ENCODE data around the gene PAPSS1.

- TF ChIP-seq, protein P1, sequence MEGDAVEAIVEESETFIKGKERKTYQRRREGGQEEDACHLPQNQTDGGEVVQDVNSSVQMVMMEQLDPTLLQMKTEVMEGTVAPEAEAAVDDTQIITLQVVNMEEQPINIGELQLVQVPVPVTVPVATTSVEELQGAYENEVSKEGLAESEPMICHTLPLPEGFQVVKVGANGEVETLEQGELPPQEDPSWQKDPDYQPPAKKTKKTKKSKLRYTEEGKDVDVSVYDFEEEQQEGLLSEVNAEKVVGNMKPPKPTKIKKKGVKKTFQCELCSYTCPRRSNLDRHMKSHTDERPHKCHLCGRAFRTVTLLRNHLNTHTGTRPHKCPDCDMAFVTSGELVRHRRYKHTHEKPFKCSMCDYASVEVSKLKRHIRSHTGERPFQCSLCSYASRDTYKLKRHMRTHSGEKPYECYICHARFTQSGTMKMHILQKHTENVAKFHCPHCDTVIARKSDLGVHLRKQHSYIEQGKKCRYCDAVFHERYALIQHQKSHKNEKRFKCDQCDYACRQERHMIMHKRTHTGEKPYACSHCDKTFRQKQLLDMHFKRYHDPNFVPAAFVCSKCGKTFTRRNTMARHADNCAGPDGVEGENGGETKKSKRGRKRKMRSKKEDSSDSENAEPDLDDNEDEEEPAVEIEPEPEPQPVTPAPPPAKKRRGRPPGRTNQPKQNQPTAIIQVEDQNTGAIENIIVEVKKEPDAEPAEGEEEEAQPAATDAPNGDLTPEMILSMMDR (IDR thresholded peaks at IDR 0.05 in 8 of 11, conservative IDR thresholded peaks at IDR 0.05 in 3 of 11) = no peak
- no peak for TF ChIP-seq POLR2AphosphoS5 (IDR thresholded peaks at IDR 0.05)
Measured at GRCh38 chr4:107625391-107625902, 94.6 kb downstream of the PAPSS1 start.
